Muscle layer of duodenum (tissue), 2 donors: ENCODE data around the gene OCRL.

Source experiments
- H3K27ac ChIP-seq: one replicate; pipeline ENCODE4 v1.7.0; 2013; ENCODE audit warnings: mild to moderate bottlenecking, low read length
- H3K27me3 ChIP-seq: one replicate; pipeline ENCODE4 v1.7.0; 2013; ENCODE audit warnings: low read depth, mild to moderate bottlenecking, control low read depth, low read length
- H3K36me3 ChIP-seq, 2 donors: one replicate each; pipeline ENCODE4 v1.7.0; 2013; ENCODE audit warnings: low read length in 2 of 2, control low read depth in 1 of 2, mild to moderate bottlenecking in 1 of 2; ENCODE audit not compliant: insufficient read depth in 2 of 2, control insufficient read depth in 1 of 2
- H3K4me1 ChIP-seq, 2 donors: one replicate each; pipeline ENCODE4 v1.7.0; 2013; ENCODE audit warnings: low read length in 2 of 2, mild to moderate bottlenecking in 2 of 2, control low read depth in 1 of 2, moderate library complexity in 1 of 2; ENCODE audit not compliant: insufficient read depth in 2 of 2, control insufficient read depth in 1 of 2
- H3K4me3 ChIP-seq, 2 donors: one replicate each; pipeline ENCODE4 v1.7.0; 2013; ENCODE audit warnings: low read length in 2 of 2, low read depth in 1 of 2, mild to moderate bottlenecking in 1 of 2
- H3K9me3 ChIP-seq, 2 donors: one replicate each; pipeline ENCODE4 v1.7.0; 2013; ENCODE audit warnings: low read length in 2 of 2, control low read depth in 1 of 2, mild to moderate bottlenecking in 1 of 2; ENCODE audit not compliant: control insufficient read depth in 1 of 2
- donor health status: healthy.

Gene OCRL

GRCh38 chrX:129637217-129638109 is 97.4 kb downstream of the OCRL start:
- Histone ChIP-seq H3K27ac (no peak overlapping the region), H3K27me3 (no peaks in the 10 kb centered on the region), H3K4me1 (no peaks in the 10 kb centered on the region), H3K36me3 (no peaks in the 10 kb centered on the region), H3K4me3 (no peak overlapping the region), H3K9me3 (no peaks in the 10 kb centered on the region)

DNA sequence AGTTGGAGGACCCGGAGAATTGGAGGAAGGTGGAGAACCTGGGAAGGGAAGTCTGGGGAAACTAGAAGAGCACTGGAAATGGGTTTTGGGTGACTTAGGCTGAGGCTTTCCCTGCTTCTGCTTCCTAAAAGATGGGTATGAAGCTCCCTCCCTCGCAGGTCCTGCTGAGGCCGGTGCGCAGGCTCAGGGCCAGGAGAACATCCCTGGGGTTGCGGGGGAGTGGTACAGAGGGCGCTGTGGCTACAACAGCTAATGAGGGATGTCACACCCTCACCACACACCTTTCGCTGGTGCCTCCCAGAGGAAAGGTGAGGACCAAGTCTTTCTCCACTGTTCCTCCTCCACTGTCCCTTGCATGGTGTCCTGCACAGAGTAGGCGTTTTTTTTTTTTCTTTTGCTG is 98.9 kb downstream of the OCRL start:
- no peak overlapping the region for H3K4me3 ChIP-seq
- no peak overlapping the region for H3K27ac ChIP-seq
- no peaks in the 10 kb centered on the region for H3K4me1 ChIP-seq
- H3K9me3 ChIP-seq = no peaks in the 10 kb centered on the region
- H3K36me3 ChIP-seq = no peaks in the 10 kb centered on the region
- no peaks in the 10 kb centered on the region for H3K27me3 ChIP-seq

GRCh38 chrX:129640737-129641136 is 100.7 kb downstream of the OCRL start:
- H3K9me3 ChIP-seq = no peaks in the 10 kb centered on the region
- no peak overlapping the region for H3K4me3 ChIP-seq
- no peaks in the 10 kb centered on the region for H3K4me1 ChIP-seq
- no peaks in the 10 kb centered on the region for H3K36me3 ChIP-seq
- H3K27ac ChIP-seq = no peak overlapping the region
- H3K27me3 ChIP-seq = no peaks in the 10 kb centered on the region

GRCh38 chrX:129641469-129641868 is 101.4 kb downstream of the OCRL start:
- no peaks in the 10 kb centered on the region for H3K4me1 ChIP-seq

GRCh38 chrX:129641941-129642340 is 101.9 kb downstream of the OCRL start:
- H3K4me1 ChIP-seq = no peaks in the 10 kb centered on the region
- no peaks in the 10 kb centered on the region for H3K36me3 ChIP-seq
- no peak overlapping the region for H3K27ac ChIP-seq
- no peaks in the 10 kb centered on the region for H3K27me3 ChIP-seq
- H3K4me3 ChIP-seq = no peak overlapping the region
- no peaks in the 10 kb centered on the region for H3K9me3 ChIP-seq

More at GRCh38 chrX:129641469-129641868, 101.4 kb downstream of the OCRL start:
- Histone ChIP-seq H3K27me3 (no peaks in the 10 kb centered on the region), H3K4me3 (no peak overlapping the region), H3K9me3 (no peaks in the 10 kb centered on the region), H3K27ac (no peak overlapping the region), H3K36me3 (no peaks in the 10 kb centered on the region)
